GM23248 (cell line): ENCODE data around the gene ACSM6.
"Not testable (repeated sequence)": the region's sequence is repeated elsewhere in the genome, so short reads cannot be mapped to it uniquely, and the experiment has no call there.

Experiments used
- EZH2 ChIP-seq: fragments of 200-600 bp; sonication (generic); IDR thresholded peaks from 2 replicates; pipeline ENCODE4 v1.6.1; 2018; ENCODE audit warnings: antibody characterized with exemption, mild to moderate bottlenecking; ENCODE audit not compliant: insufficient read depth, poor library complexity, severe bottlenecking
- EZH2phosphoT487 ChIP-seq: fragments of 200-600 bp; sonication (generic); IDR thresholded peaks from 2 replicates; pipeline ENCODE4 v1.6.1; 2018; ENCODE audit warnings: antibody characterized with exemption, moderate library complexity, mild to moderate bottlenecking, low read depth; ENCODE audit not compliant: insufficient read depth

GRCh38 chr10:95202865-95203264, 8.8 kb downstream of the ACSM6 start:
- TF ChIP-seq EZH2phosphoT487, EZH2: not testable (repeated sequence)
